Hematopoietic multipotent progenitor cell (in vitro differentiated cells): ENCODE results near the gene CDRT4. TPM values are rescaled to one million over a fixed set of nuclear protein-coding genes. Genes with fewer than 3 reads are reported as not detected.
A peak's percentile ranks its signal among the peaks of the same experiment; 100 is the strongest.
"Not testable (repeated sequence)": the region's sequence is repeated elsewhere in the genome, so short reads cannot be mapped to it uniquely, and the experiment has no call there.

Experiments
- DNase-seq, 3 donors: peaks; one replicate each; pipeline ENCODE4 v3.0.0-alpha.2; 2011 to 2015; ENCODE audit warnings: low read depth in 2 of 3, low spot score in 2 of 3
- total RNA-seq: library from RNA; depleted of rRNA; stranded (reverse); fragments of >200 nt; gene quantifications from one replicate; pipeline ENCODE4 v1.2.3, GENCODE V29; 2012

The CDRT4 gene
- total RNA-seq, 1 donor: 3.5 TPM

- no peak for DNase-seq
Observed at GRCh38 chr17:15462976-15463772, 4.2 kb downstream of the CDRT4 start.

GRCh38 chr17:15457723-15458094, 9.7 kb downstream of the CDRT4 start:
- DNase-seq: no peak

- no peak for DNase-seq
Observed at GRCh38 chr17:15456972-15457722, 10.3 kb downstream of the CDRT4 start.

GRCh38 chr17:15456496-15456895, 10.9 kb downstream of the CDRT4 start:
- no peak for DNase-seq

- DNase-seq: no peak
Observed at GRCh38 chr17:15454346-15454745, 13.1 kb downstream of the CDRT4 start.

- DNase-seq: no peak
Observed at GRCh38 chr17:15453782-15454181, 13.6 kb downstream of the CDRT4 start.

GRCh38 chr17:15453246-15453645, 14.2 kb downstream of the CDRT4 start:
- no peak for DNase-seq

- DNase-seq: no peak
Observed at GRCh38 chr17:15452746-15453145, 14.7 kb downstream of the CDRT4 start.

GRCh38 chr17:15451680-15452079, 15.7 kb downstream of the CDRT4 start:
- no peak for DNase-seq

GRCh38 chr17:15448580-15448956, 18.9 kb downstream of the CDRT4 start:
- no peak for DNase-seq

GRCh38 chr17:15447928-15448579, 19.4 kb downstream of the CDRT4 start:
- no peak for DNase-seq

- no peak for DNase-seq
Observed at GRCh38 chr17:15446036-15446435, 21.4 kb downstream of the CDRT4 start.

GRCh38 chr17:15444805-15445204, 22.6 kb downstream of the CDRT4 start:
- DNase-seq: peak in 2 of 3 donors; percentile 63 to 84

GRCh38 chr17:15442311-15443180, 24.9 kb downstream of the CDRT4 start:
- no peak for DNase-seq

GRCh38 chr17:15441315-15441714, 26.1 kb downstream of the CDRT4 start:
- DNase-seq: no peak

GRCh38 chr17:15440347-15440746, 27.1 kb downstream of the CDRT4 start:
- DNase-seq: no peak

GRCh38 chr17:15439205-15439985, 28.0 kb downstream of the CDRT4 start:
- DNase-seq: not testable (repeated sequence)

- no peak for DNase-seq
Observed at GRCh38 chr17:15438491-15439105, 28.8 kb downstream of the CDRT4 start.

GRCh38 chr17:15437303-15437635, 30.2 kb downstream of the CDRT4 start:
- DNase-seq: no peak
